ENCODE results near the gene ZNF112. TPM values are rescaled to one million over a fixed set of nuclear protein-coding genes. Genes with fewer than 3 reads are reported as not detected.
"Not testable (repeated sequence)": the region's sequence is repeated elsewhere in the genome, so short reads cannot be mapped to it uniquely, and the experiment has no call there.

The ZNF112 gene
- polyA plus RNA-seq = 9.2 TPM
- long read RNA-seq, donor 1 = 0 reads
- long read RNA-seq, donor 2, partial matches to known transcripts = 0 of 2 reads
- long read RNA-seq, donor 2, other reads (novel, unspliced or antisense) = 0 of 2 reads
- long read RNA-seq, donor 3, partial matches to known transcripts = 0 of 3 reads
- long read RNA-seq, donor 3, other reads (novel, unspliced or antisense) = 0 of 3 reads
- long read RNA-seq, donor 4 = 0 reads
- long read RNA-seq, donor 5, partial matches to known transcripts = 0 of 1 reads
- long read RNA-seq, donor 5, other reads (novel, unspliced or antisense) = 0 of 1 reads
- long read RNA-seq, donor 6 = 0 reads
- long read RNA-seq, donor 7, partial matches to known transcripts = 0 of 2 reads
- long read RNA-seq, donor 7, other reads (novel, unspliced or antisense) = 0 of 2 reads
- long read RNA-seq, donor 8 = 0 reads
- long read RNA-seq, donor 9, partial matches to known transcripts = 0 of 1 reads
- long read RNA-seq, donor 9, other reads (novel, unspliced or antisense) = 0 of 1 reads
- long read RNA-seq, donor 10, partial matches to known transcripts = 0 of 3 reads
- long read RNA-seq, donor 10, other reads (novel, unspliced or antisense) = 0 of 3 reads
- long read RNA-seq, donor 11, partial matches to known transcripts = 0 of 1 reads
- long read RNA-seq, donor 11, other reads (novel, unspliced or antisense) = 0 of 1 reads

- WGBS (ENCODE audit: insufficient coverage, low lambda C conversion rate) = 0% methylated on average over 3 of the region's 38 CpGs
- peak; percentile 94 to 96 for DNase-seq
- no peaks in the 10 kb centered on the region for H3K27me3 ChIP-seq (ENCODE audit: control insufficient read depth, insufficient read depth, low read length)
- no peaks in the 10 kb centered on the region for H3K36me3 ChIP-seq (ENCODE audit: control insufficient read depth, insufficient read depth, low read length)
- H3K4me3 ChIP-seq (ENCODE audit: low read length) = peak within 1 kb of the TSS; percentile 82
- no peaks in the 10 kb centered on the region for H3K9me3 ChIP-seq (ENCODE audit: control insufficient read depth, low read depth, low read length)
- no peaks in the 10 kb centered on the region for H3K4me1 ChIP-seq (ENCODE audit: control insufficient read depth, insufficient read depth, low read length)
- H3K27ac ChIP-seq (ENCODE audit: low read length) = peak within 1 kb of the TSS; percentile 69
Observed at GRCh38 chr19:44356383-44357111, at the start of gene ZNF112. TSS of gene ZNF112 (minus strand) at chr19:44356680. CDS start at chr19:44340539, 16,141 bp downstream.

DNA sequence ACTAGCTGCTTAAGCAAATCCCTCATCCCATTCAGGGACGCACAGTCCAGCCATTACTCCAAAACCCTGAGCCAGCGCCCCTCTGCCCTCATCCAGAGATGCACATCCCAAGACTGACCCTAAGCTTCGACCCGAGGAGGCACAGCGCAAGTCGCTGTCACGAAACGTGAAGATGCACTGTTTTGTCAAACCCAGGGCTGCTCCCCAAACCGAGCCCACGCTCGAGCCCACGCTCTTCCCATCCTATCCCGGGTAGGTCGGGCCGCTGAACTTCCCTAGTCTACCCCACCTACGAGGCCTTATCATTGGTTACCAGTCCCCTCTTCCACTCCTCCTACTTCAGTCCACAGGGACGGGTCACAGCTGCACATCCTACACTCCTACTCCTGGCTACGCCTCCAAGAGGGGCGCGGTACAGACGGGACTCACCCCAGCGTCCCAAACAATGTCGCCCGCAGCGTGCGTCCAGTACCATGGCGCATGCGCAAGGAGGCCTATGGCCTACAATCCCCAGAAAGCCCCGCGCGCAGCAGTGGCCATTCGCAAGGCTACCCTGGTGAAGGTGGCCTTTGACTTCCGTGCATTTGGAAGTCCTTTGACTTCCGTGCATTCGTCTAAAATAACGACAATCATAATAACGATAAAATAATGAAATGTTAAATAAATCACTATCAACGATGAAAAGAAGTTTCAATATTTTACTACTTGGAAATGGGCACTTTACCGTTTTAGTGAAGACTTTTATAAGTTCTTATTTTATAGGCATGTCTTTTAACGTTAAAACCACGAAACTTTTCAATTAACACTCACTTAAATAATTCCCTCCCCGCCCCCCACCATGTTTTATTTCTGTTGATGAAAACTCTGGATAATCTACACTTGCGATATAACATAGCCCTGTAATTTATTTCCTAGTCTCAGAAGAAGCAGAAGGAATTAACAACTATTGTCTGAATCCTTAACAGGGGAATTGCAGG is 44.9 kb upstream of the ZNF112 start, which contains the start of gene ZNF285:
Gene ZNF285 (minus strand): TSS at position 470 of the 977 bp plus-strand sequence. CDS start 4,395 bp downstream, outside the sequence.
- DNase-seq = peak; percentile 95 to 96
- Histone ChIP-seq H3K27me3 (ENCODE audit: control insufficient read depth, insufficient read depth, low read length) (no peaks in the 10 kb centered on the region), H3K4me3 (ENCODE audit: low read length) (peak within 1 kb of the TSS; percentile 61), H3K4me1 (ENCODE audit: control insufficient read depth, insufficient read depth, low read length) (no peaks in the 10 kb centered on the region), H3K27ac (ENCODE audit: low read length) (peak within 1 kb of the TSS; percentile 16), H3K36me3 (ENCODE audit: control insufficient read depth, insufficient read depth, low read length) (peaks cover 3% of the 10 kb centered on the region), H3K9me3 (ENCODE audit: control insufficient read depth, low read depth, low read length) (peaks cover 9% of the 10 kb centered on the region)
- 19% methylated on average over 12 of the region's 43 CpGs for WGBS (ENCODE audit: insufficient coverage, low lambda C conversion rate)

- 100% methylated on average over 2 of the region's 4 CpGs for WGBS (ENCODE audit: insufficient coverage, low lambda C conversion rate)
- not testable (repeated sequence) for H3K9me3 ChIP-seq (ENCODE audit: control insufficient read depth, low read depth, low read length); H3K27me3 ChIP-seq (ENCODE audit: control insufficient read depth, insufficient read depth, low read length); H3K4me3 ChIP-seq (ENCODE audit: low read length); DNase-seq; H3K27ac ChIP-seq (ENCODE audit: low read length); H3K4me1 ChIP-seq (ENCODE audit: control insufficient read depth, insufficient read depth, low read length)
- H3K36me3 ChIP-seq (ENCODE audit: control insufficient read depth, insufficient read depth, low read length) = peaks cover 12% of the 10 kb centered on the region
Observed at GRCh38 chr19:44389268-44389667, 32.8 kb upstream of the ZNF112 start.

DNA sequence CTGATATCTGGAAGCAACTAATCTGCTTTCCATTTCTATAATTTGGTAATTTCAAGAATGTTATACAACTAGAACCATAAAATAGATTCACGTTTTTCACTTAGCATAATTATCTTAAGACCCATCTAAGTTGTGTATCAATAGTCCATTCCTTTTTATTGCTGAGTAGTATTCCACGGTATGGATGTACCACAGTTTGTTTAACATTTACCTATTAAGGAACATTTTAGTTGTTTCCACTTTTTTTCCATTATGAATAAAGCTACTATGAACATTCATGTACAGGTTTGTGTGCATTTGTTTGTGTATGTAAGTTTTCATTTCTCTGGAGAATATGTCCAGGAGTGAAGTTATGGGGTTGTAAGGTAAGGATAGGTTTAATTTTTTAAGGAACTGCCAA is 18.3 kb upstream of the ZNF112 start:
- no peaks in the 10 kb centered on the region for H3K27me3 ChIP-seq (ENCODE audit: control insufficient read depth, insufficient read depth, low read length)
- no peaks in the 10 kb centered on the region for H3K9me3 ChIP-seq (ENCODE audit: control insufficient read depth, low read depth, low read length)
- no peak overlapping the region for H3K4me3 ChIP-seq (ENCODE audit: low read length)
- no peak overlapping the region for H3K27ac ChIP-seq (ENCODE audit: low read length)
- 60% methylated on average over 1 of the region's 2 CpGs for WGBS (ENCODE audit: insufficient coverage, low lambda C conversion rate)
- no peak for DNase-seq
- no peaks in the 10 kb centered on the region for H3K36me3 ChIP-seq (ENCODE audit: control insufficient read depth, insufficient read depth, low read length)
- H3K4me1 ChIP-seq (ENCODE audit: control insufficient read depth, insufficient read depth, low read length) = no peaks in the 10 kb centered on the region

DNA sequence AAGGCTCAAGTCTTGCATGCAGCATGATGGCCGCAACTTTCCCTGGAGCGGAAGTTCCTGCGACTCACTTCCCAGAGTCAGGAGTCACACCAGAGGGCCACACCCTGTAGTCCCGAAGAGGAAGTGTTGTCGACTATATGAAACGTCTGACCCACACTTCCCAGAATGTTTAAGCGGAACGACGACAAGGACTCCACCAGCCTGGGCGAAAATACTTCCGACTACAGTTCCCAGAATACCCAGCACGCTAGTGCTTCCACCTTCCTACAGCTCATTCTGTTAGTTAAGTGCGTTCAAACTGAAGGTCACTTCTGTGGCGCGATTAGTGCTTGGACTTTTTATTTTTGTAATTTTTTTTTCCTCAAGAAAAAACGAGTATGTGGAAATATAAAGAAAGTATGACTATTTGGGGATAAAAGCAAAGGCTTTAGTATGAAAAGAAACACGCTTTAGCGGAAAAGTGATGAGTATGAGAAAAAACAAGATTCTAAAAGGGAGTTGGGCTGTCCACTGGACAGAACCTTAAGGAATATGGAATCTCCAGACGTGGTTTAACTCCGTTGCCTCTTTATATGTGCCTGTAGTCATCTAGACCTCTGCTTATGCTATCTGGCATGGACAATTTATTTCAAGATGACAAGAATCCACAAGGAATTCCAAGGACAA is 15.5 kb upstream of the ZNF112 start:
- DNase-seq = no peak
- Histone ChIP-seq H3K27ac (ENCODE audit: low read length) (no peak overlapping the region), H3K4me1 (ENCODE audit: control insufficient read depth, insufficient read depth, low read length) (no peaks in the 10 kb centered on the region), H3K4me3 (ENCODE audit: low read length) (no peak overlapping the region), H3K9me3 (ENCODE audit: control insufficient read depth, low read depth, low read length) (no peaks in the 10 kb centered on the region), H3K27me3 (ENCODE audit: control insufficient read depth, insufficient read depth, low read length) (no peaks in the 10 kb centered on the region), H3K36me3 (ENCODE audit: control insufficient read depth, insufficient read depth, low read length) (no peaks in the 10 kb centered on the region)
- 55% methylated on average over 5 of the region's 20 CpGs for WGBS (ENCODE audit: insufficient coverage, low lambda C conversion rate)

DNA sequence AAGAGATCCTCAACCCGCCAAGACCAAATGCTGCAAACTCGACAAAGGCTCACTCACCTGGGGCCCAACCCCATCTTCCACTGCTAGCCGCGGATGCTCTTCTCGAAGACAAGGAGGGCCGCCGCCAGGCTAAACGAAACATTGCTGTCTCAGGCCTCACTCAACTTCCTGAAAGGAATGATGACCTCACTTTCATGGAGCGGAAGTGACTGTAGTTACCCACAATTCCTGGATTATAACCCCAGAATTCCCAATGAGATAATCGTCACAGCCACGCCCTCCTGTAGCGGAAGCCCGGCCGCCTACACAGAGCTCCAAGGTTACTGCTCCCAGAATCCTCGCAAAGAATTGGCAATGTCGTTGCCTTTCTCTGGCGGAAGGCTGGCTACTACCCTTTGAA is 10.5 kb upstream of the ZNF112 start:
- no peak overlapping the region for H3K4me3 ChIP-seq (ENCODE audit: low read length)
- H3K27ac ChIP-seq (ENCODE audit: low read length) = no peak overlapping the region
- no peaks in the 10 kb centered on the region for H3K4me1 ChIP-seq (ENCODE audit: control insufficient read depth, insufficient read depth, low read length)
- no CpG with 5 or more reads among the region's 17 CpGs for WGBS (ENCODE audit: insufficient coverage, low lambda C conversion rate)
- H3K27me3 ChIP-seq (ENCODE audit: control insufficient read depth, insufficient read depth, low read length) = no peaks in the 10 kb centered on the region
- H3K36me3 ChIP-seq (ENCODE audit: control insufficient read depth, insufficient read depth, low read length) = no peaks in the 10 kb centered on the region
- DNase-seq = no peak
- H3K9me3 ChIP-seq (ENCODE audit: control insufficient read depth, low read depth, low read length) = no peaks in the 10 kb centered on the region

GRCh38 chr19:44346556-44346955 is 9.9 kb downstream of the ZNF112 start:
- no peak overlapping the region for H3K4me3 ChIP-seq (ENCODE audit: low read length)
- H3K27me3 ChIP-seq (ENCODE audit: control insufficient read depth, insufficient read depth, low read length) = no peaks in the 10 kb centered on the region
- no peaks in the 10 kb centered on the region for H3K36me3 ChIP-seq (ENCODE audit: control insufficient read depth, insufficient read depth, low read length)
- no peak for DNase-seq
- WGBS (ENCODE audit: insufficient coverage, low lambda C conversion rate) = 82% methylated on average over 2 of the region's 4 CpGs
- H3K4me1 ChIP-seq (ENCODE audit: control insufficient read depth, insufficient read depth, low read length) = no peaks in the 10 kb centered on the region
- H3K27ac ChIP-seq (ENCODE audit: low read length) = no peak overlapping the region
- H3K9me3 ChIP-seq (ENCODE audit: control insufficient read depth, low read depth, low read length) = peaks cover 32% of the 10 kb centered on the region

GRCh38 chr19:44345959-44346358 is 10.5 kb downstream of the ZNF112 start:
- no peak for DNase-seq
- no peak overlapping the region for H3K4me3 ChIP-seq (ENCODE audit: low read length)
- WGBS (ENCODE audit: insufficient coverage, low lambda C conversion rate) = 100% methylated on average over 1 of the region's 4 CpGs
- no peaks in the 10 kb centered on the region for H3K27me3 ChIP-seq (ENCODE audit: control insufficient read depth, insufficient read depth, low read length)
- H3K9me3 ChIP-seq (ENCODE audit: control insufficient read depth, low read depth, low read length) = peaks cover 32% of the 10 kb centered on the region
- no peak overlapping the region for H3K27ac ChIP-seq (ENCODE audit: low read length)
- no peaks in the 10 kb centered on the region for H3K36me3 ChIP-seq (ENCODE audit: control insufficient read depth, insufficient read depth, low read length)
- no peaks in the 10 kb centered on the region for H3K4me1 ChIP-seq (ENCODE audit: control insufficient read depth, insufficient read depth, low read length)

DNA sequence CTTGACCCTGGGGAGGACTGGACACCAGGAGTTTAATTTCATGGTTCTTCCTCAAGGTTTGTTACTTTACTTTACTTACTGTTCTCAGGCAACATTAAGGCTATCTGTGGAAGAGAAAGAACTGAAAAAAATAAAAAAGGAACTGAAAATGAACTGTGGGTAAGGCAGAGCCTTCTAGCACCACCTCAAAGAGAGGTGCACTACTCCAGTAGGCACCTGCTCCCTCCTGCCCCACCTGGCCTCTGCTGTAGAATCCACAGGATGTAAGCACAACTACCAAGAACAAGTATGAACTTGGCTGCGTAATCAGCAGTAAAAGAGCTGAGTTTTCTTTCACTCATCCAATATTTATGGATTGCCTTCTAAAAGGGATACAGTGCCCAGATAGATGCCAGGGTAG is 12.2 kb downstream of the ZNF112 start:
- H3K36me3 ChIP-seq (ENCODE audit: control insufficient read depth, insufficient read depth, low read length) = peaks cover 10% of the 10 kb centered on the region
- no peak overlapping the region for H3K27ac ChIP-seq (ENCODE audit: low read length)
- no peak overlapping the region for H3K4me3 ChIP-seq (ENCODE audit: low read length)
- no CpG with 5 or more reads among the region's 1 CpG for WGBS (ENCODE audit: insufficient coverage, low lambda C conversion rate)
- H3K27me3 ChIP-seq (ENCODE audit: control insufficient read depth, insufficient read depth, low read length) = no peaks in the 10 kb centered on the region
- no peak for DNase-seq
- peaks cover 35% of the 10 kb centered on the region for H3K9me3 ChIP-seq (ENCODE audit: control insufficient read depth, low read depth, low read length)
- no peaks in the 10 kb centered on the region for H3K4me1 ChIP-seq (ENCODE audit: control insufficient read depth, insufficient read depth, low read length)
